AG04449 (cell line): ENCODE measurements around the gene AFP.
"Not testable (repeated sequence)": the region's sequence is repeated elsewhere in the genome, so short reads cannot be mapped to it uniquely, and the experiment has no call there.

Source experiments
- CTCF ChIA-PET: fragments of 350-600 bp; formaldehyde crosslinking; extraction: SDS; loops from one replicate; lab custom pipeline; 2021; ENCODE audit warnings: antibody characterized with exemption; lab: Yijun Ruan, JAX
- POLR2A ChIA-PET: fragments of 400-600, 350-600 bp; formaldehyde crosslinking; extraction: SDS; loops from one replicate; lab custom pipeline; 2020; ENCODE audit warnings: antibody characterized with exemption, inconsistent platforms; lab: Yijun Ruan, JAX
- DNase-seq: peaks from one replicate; pipeline ENCODE4 v3.0.0-alpha.2; 2010; ENCODE audit warnings: low read depth, low spot score
- H3K4me3 ChIP-seq: 2 replicates; pipeline ENCODE4 v1.5.1; 2011; ENCODE audit warnings: low read depth, mild to moderate bottlenecking, control low read depth, low read length
- TF ChIP-seq, protein P1 (sequence below): IDR thresholded peaks from one replicate; pipeline ENCODE4 v1.5.1; 2011; ENCODE audit warnings: mild to moderate bottlenecking, moderate library complexity, low read length, control low read depth, inconsistent platforms; ENCODE audit not compliant: insufficient read depth; ENCODE audit errors: missing control alignments

AFP gene

GRCh38 chr4:73435984-73436383, at the start of gene AFP:
Gene AFP (plus strand): TSS chr4:73436221. CDS start chr4:73436263, 42 bp downstream.
- CTCF ChIA-PET: interaction anchor here (3.8 to 5.4 kb wide), 2 partner anchors 11 to 124 kb away, joined by 18 to 53 read pairs; no protein-coding TSS in a partner anchor
- POLR2A ChIA-PET: no interaction called here

DNA sequence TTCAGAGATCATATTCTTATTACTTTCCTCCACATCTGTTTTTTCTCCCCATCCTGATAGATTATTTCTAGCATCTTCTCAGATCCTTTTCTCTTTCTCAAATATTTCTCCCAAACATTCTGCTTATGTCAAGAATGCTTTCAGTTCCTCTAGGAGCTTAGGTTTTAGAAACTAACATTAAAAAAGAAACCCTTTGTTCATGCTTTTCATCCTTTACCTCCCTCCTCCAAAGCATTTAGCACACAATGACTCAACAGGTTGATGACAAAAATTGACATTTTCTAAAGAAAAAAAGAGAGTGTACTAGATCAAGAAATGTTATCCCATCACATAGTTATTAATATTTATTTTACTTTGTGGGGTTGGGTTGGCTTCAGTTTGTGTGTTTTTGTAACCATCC, 48.5 kb upstream of the AFP start:
- POLR2A ChIA-PET: no interaction called here
- no peak overlapping the region for H3K4me3 ChIP-seq
- DNase-seq: no peak
- CTCF ChIA-PET: no interaction called here
- TF ChIP-seq, protein P1, sequence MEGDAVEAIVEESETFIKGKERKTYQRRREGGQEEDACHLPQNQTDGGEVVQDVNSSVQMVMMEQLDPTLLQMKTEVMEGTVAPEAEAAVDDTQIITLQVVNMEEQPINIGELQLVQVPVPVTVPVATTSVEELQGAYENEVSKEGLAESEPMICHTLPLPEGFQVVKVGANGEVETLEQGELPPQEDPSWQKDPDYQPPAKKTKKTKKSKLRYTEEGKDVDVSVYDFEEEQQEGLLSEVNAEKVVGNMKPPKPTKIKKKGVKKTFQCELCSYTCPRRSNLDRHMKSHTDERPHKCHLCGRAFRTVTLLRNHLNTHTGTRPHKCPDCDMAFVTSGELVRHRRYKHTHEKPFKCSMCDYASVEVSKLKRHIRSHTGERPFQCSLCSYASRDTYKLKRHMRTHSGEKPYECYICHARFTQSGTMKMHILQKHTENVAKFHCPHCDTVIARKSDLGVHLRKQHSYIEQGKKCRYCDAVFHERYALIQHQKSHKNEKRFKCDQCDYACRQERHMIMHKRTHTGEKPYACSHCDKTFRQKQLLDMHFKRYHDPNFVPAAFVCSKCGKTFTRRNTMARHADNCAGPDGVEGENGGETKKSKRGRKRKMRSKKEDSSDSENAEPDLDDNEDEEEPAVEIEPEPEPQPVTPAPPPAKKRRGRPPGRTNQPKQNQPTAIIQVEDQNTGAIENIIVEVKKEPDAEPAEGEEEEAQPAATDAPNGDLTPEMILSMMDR: no peak

More at GRCh38 chr4:73435984-73436383, at the start of gene AFP:
- no peak within 1 kb of the TSS for H3K4me3 ChIP-seq
- TF ChIP-seq, protein P1: no peak
- no peak for DNase-seq

- TF ChIP-seq, protein P1: no peak
- ChIA-PET POLR2A (no interaction called here), CTCF (no interaction called here)
- no peak for DNase-seq
- no peak overlapping the region for H3K4me3 ChIP-seq
Observed at GRCh38 chr4:73388887-73389286, 47.1 kb upstream of the AFP start.

- POLR2A ChIA-PET, DNase-seq, CTCF ChIA-PET, H3K4me3 ChIP-seq: not testable (repeated sequence)
Observed at GRCh38 chr4:73389663-73390062, 46.4 kb upstream of the AFP start.

DNA sequence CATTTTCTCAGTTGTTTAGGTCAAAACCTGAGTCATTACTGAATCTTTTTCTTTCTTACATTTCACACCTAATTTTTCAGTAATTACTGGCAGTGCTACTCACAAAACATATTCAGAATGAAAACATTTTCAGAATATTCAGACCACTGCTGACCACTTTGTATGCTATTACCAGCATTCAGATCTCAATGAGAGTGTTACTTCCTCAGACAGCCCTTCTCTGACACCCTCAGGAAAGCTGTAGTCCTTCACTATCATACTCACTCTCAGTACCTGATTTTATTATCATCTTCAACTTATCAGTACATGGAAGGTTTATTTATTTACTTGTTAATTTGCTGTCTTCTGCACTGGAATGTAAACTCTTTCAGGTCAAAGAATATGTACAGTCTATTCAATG, 44.2 kb upstream of the AFP start:
- DNase-seq: no peak
- TF ChIP-seq, protein P1: no peak
- ChIA-PET CTCF (no interaction called here), POLR2A (no interaction called here)
- H3K4me3 ChIP-seq: no peak overlapping the region

DNA sequence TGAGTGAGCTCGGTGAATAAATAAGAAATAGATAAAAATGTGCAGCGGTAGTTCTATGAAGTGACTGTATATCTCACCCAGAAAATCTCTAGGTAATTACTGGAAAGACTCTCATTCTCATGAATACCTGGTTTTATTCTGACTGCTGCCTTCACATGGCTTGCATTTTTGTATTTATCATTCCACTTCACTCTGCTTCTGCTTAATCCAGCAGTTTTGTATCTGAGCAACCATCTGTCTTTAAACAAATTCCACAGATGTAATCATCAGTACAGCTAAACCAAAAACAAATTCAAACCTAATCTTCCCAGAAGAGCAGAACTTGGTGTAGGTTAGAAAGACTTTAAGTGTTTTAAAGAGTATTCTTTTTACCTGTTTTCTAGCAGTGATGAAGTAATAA, 43.1 kb upstream of the AFP start:
- CTCF ChIA-PET: no interaction called here
- no peak for DNase-seq
- TF ChIP-seq, protein P1: no peak
- POLR2A ChIA-PET: no interaction called here
- no peak overlapping the region for H3K4me3 ChIP-seq

GRCh38 chr4:73396304-73396703, 39.7 kb upstream of the AFP start:
- no peak for DNase-seq
- POLR2A ChIA-PET: no interaction called here
- TF ChIP-seq, protein P1: no peak
- H3K4me3 ChIP-seq: no peak overlapping the region
- CTCF ChIA-PET: no interaction called here
